Measurements from ENCODE around the gene PCDHA5. TPM values are rescaled to one million over a fixed set of nuclear protein-coding genes. Genes with fewer than 3 reads are reported as not detected.

PCDHA5 gene
- total RNA-seq, 1 donor from 2014 or later, result not detected

GRCh38 chr5:140857987-140858240 is 36.5 kb downstream of the PCDHA5 start:
- Mint-ChIP-seq H3K4me3 (no peak overlapping the region), H3K36me3 (ENCODE audit: low read depth) (no peaks in the 10 kb centered on the region), H3K27ac (no peak overlapping the region), H3K9me3 (peaks cover 40% of the 10 kb centered on the region), H3K4me1 (ENCODE audit: low read depth) (no peaks in the 10 kb centered on the region), H3K27me3 (ENCODE audit: insufficient read depth) (peaks cover 4% of the 10 kb centered on the region)
- no peak for DNase-seq (ENCODE audit: low spot score)
- intact Hi-C loops (cut with micrococcal nuclease), result no loop called here

DNA sequence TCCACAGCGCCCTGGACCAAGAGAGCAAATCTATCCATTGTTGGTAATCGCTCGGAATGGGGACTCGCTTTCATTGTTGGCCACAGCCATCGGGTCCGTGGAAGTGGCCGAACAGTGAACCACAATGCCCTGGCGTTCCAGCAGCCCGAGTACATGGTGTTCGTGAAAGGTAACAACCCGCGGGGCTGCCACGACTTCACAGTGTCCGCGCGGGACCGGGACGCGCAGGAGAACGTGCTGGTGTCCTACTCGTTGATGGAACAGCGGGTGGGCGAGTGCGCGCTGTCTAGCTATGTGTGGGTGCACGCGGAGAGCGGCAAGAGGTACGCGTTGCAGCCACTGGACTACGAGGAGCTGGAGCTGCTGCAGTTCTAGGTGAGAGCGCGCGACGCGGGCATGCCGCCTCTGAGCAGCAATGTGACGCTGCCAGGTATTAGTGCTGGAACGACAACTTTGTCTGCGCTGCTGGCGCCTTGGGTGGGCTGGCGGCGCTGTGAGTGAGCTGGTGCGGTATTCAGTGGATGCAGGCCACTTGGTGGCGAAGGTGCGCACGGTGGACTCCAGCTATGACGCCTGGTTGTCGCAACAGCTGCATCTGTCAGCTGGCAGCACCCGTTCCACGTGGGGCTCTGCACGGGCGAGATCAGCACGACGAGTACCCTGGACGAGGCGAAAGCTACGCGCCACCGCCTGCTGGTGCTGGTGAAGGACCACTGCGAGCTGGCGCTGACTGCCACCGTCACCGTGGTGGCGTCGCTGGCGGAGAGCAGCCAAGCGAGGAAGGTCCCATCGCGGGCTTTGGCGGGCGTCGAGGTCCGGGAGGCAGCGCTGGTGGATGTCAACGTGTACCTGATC is 41.3 kb downstream of the PCDHA5 start:
- Mint-ChIP-seq H3K9me3 (peaks cover 19% of the 10 kb centered on the region), H3K4me1 (ENCODE audit: low read depth) (no peaks in the 10 kb centered on the region), H3K27me3 (ENCODE audit: insufficient read depth) (no peaks in the 10 kb centered on the region)

DNA sequence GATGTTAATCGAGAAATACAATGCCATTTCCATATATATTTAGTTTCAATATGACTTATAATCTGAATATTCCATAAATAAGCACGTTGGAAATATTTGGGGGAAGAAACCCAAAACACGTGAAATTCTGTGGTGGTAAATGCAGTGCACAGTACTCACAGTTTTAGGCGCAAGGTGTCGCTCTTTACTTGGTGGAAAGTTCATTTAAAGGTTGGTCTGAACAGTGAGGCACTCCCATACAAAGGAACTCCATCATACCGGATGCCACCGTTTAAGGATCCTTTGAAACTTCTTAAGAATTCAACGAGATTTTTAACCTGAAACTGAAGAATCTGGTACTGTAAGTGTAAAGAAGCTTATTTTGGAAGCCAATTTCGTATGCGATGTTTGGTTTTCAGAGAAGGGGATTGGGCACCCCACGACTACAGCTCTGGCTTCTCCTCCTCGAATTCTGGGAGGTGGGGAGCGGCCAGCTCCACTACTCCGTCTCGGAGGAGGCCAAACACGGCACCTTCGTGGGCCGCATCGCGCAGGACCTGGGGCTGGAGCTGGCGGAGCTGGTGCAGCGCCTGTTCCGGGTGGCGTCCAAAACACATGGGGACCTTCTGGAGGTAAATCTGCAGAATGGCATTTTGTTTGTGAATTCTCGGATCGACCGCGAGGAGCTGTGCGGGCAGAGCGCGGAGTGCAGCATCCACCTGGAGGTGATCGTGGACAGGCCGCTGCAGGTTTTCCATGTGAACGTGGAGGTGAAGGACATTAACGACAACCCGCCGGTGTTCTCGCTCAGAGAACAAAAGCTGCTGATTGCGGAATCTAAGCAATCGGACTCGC is 47.5 kb downstream of the PCDHA5 start, which contains the start of gene PCDHA11:
Gene PCDHA11 (plus strand): TSS at position 237 of the 834 bp plus-strand sequence. CDS start 147 bp downstream, at position 384.
- no peak for DNase-seq (ENCODE audit: low spot score)
- Mint-ChIP-seq H3K36me3 (ENCODE audit: low read depth) (no peaks in the 10 kb centered on the region), H3K27ac (no peak within 1 kb of the TSS), H3K4me3 (no peak within 1 kb of the TSS), H3K27me3 (ENCODE audit: insufficient read depth) (no peaks in the 10 kb centered on the region), H3K9me3 (peaks cover 14% of the 10 kb centered on the region), H3K4me1 (ENCODE audit: low read depth) (no peaks in the 10 kb centered on the region)
- intact Hi-C loops (cut with micrococcal nuclease), result loop anchor here (10.0 kb wide), 1 partner anchor 366 kb away; no protein-coding TSS in a partner anchor

More for the DNA sequence above, 41.3 kb downstream of the PCDHA5 start:
- Mint-ChIP-seq H3K36me3 (ENCODE audit: low read depth) (no peaks in the 10 kb centered on the region), H3K27ac (no peak overlapping the region), H3K4me3 (no peak overlapping the region)
- no peak for DNase-seq (ENCODE audit: low spot score)
- intact Hi-C loops (cut with micrococcal nuclease), result loop anchor here (10.0 kb wide), 1 partner anchor 372 kb away; no protein-coding TSS in a partner anchor

- peaks cover 15% of the 10 kb centered on the region for H3K9me3 Mint-ChIP-seq
- H3K27ac Mint-ChIP-seq, result no peak overlapping the region
- no peaks in the 10 kb centered on the region for H3K27me3 Mint-ChIP-seq (ENCODE audit: insufficient read depth)
- intact Hi-C loops (cut with micrococcal nuclease), result loop anchor here (10.0 kb wide), 1 partner anchor 365 kb away; no protein-coding TSS in a partner anchor
- no peak for DNase-seq (ENCODE audit: low spot score)
- no peak overlapping the region for H3K4me3 Mint-ChIP-seq
- no peaks in the 10 kb centered on the region for H3K36me3 Mint-ChIP-seq (ENCODE audit: low read depth)
- no peaks in the 10 kb centered on the region for H3K4me1 Mint-ChIP-seq (ENCODE audit: low read depth)
Observed at GRCh38 chr5:140869555-140869886, 48.1 kb downstream of the PCDHA5 start.

- intact Hi-C loops (cut with micrococcal nuclease), result no loop called here
Observed at GRCh38 chr5:140870221-140871201, 49.1 kb downstream of the PCDHA5 start.

More at GRCh38 chr5:140870221-140871201, 49.1 kb downstream of the PCDHA5 start:
- peaks cover 21% of the 10 kb centered on the region for H3K9me3 Mint-ChIP-seq
- DNase-seq (ENCODE audit: low spot score), result no peak
- H3K27ac Mint-ChIP-seq, result no peak overlapping the region
- no peak overlapping the region for H3K4me3 Mint-ChIP-seq
- H3K4me1 Mint-ChIP-seq (ENCODE audit: low read depth), result no peaks in the 10 kb centered on the region
- no peaks in the 10 kb centered on the region for H3K27me3 Mint-ChIP-seq (ENCODE audit: insufficient read depth)
- H3K36me3 Mint-ChIP-seq (ENCODE audit: low read depth), result no peaks in the 10 kb centered on the region

Other genes starting within 250 kb of the PCDHA5 start
- 0.29 and 0.62 TPM in 2 replicates for gene CD14, start 188.4 kb upstream of the PCDHA5 start, total RNA-seq
- 43.2 and 43.6 TPM in 2 replicates for gene TMCO6, start 182.2 kb upstream of the PCDHA5 start, total RNA-seq
- 63.4 and 63.8 TPM in 2 replicates for gene NDUFA2, start 174.0 kb upstream of the PCDHA5 start, total RNA-seq
- gene IK, start 173.8 kb upstream of the PCDHA5 start, total RNA-seq, result 115 and 118 TPM in 2 replicates
- gene WDR55, start 156.7 kb upstream of the PCDHA5 start, total RNA-seq, result 42.7 and 43.2 TPM in 2 replicates
- gene DND1, start 148.0 kb upstream of the PCDHA5 start, total RNA-seq, result 3.3 and 4.1 TPM in 2 replicates
- gene HARS1, start 130.2 kb upstream of the PCDHA5 start, total RNA-seq, result 112 and 114 TPM in 2 replicates
- 31.2 and 32.7 TPM in 2 replicates for gene HARS2, start 130.2 kb upstream of the PCDHA5 start, total RNA-seq
- gene ZMAT2, start 121.2 kb upstream of the PCDHA5 start, total RNA-seq, result 68.0 and 71.2 TPM in 2 replicates
- gene PCDHA1, start 35.5 kb upstream of the PCDHA5 start, total RNA-seq, result not detected in 2 replicates
- not detected in 2 replicates for gene PCDHA2, start 26.8 kb upstream of the PCDHA5 start, total RNA-seq
- gene PCDHA3, start 20.6 kb upstream of the PCDHA5 start, total RNA-seq, result not detected in 2 replicates
- gene PCDHA4, start 14.5 kb upstream of the PCDHA5 start, total RNA-seq, result not detected in 2 replicates
- gene PCDHA6, start 6.3 kb downstream of the PCDHA5 start, total RNA-seq, result not detected in 2 replicates
- not detected in 2 replicates for gene PCDHA7, start 12.7 kb downstream of the PCDHA5 start, total RNA-seq
- gene PCDHA8, start 19.6 kb downstream of the PCDHA5 start, total RNA-seq, result not detected in 2 replicates
- gene PCDHA9, start 26.8 kb downstream of the PCDHA5 start, total RNA-seq, result not detected in 2 replicates
- gene PCDHA10, start 34.3 kb downstream of the PCDHA5 start, total RNA-seq, result not detected in 2 replicates
- not detected in 2 replicates for gene PCDHA11, start 47.3 kb downstream of the PCDHA5 start, total RNA-seq
- gene PCDHA12, start 53.7 kb downstream of the PCDHA5 start, total RNA-seq, result not detected in 2 replicates
- gene PCDHA13, start 60.5 kb downstream of the PCDHA5 start, total RNA-seq, result not detected in 2 replicates
- gene PCDHAC1, start 104.7 kb downstream of the PCDHA5 start, total RNA-seq, result not detected in 2 replicates
- gene PCDHAC2, start 144.9 kb downstream of the PCDHA5 start, total RNA-seq, result not detected in 2 replicates
- not detected in 2 replicates for gene PCDHB1, start 229.8 kb downstream of the PCDHA5 start, total RNA-seq